ENCODE data around the gene ZNF324B.
"Not testable (repeated sequence)": the region's sequence is repeated elsewhere in the genome, so short reads cannot be mapped to it uniquely, and the experiment has no call there.

GRCh38 chr19:58448860-58449259 lies 2.6 kb upstream of the ZNF324B start:
- TF ChIP-seq CTCF (IDR thresholded peaks at IDR 0.05; ENCODE audit: low read depth, low read length); POLR2A (IDR thresholded peaks at IDR 0.05; ENCODE audit: extremely low read depth, insufficient read length): not testable (repeated sequence)
- TF ChIP-seq, protein P1, sequence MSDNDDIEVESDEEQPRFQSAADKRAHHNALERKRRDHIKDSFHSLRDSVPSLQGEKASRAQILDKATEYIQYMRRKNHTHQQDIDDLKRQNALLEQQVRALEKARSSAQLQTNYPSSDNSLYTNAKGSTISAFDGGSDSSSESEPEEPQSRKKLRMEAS (IDR thresholded peaks at IDR 0.05; ENCODE audit: low read depth, low read length), result not testable (repeated sequence)
